Measurements from ENCODE around the gene ZNF835. TPM values are rescaled to one million over a fixed set of nuclear protein-coding genes. Genes with fewer than 3 reads are reported as not detected.

Gene ZNF835
- total RNA-seq, 2 donors from 2014 or later, result 0.13 to 0.42 TPM

- Mint-ChIP-seq H3K27ac (no peak overlapping the region), H3K4me3 (no peak overlapping the region), H3K36me3 (ENCODE audit: low read depth) (peaks cover 2% of the 10 kb centered on the region), H3K27me3 (ENCODE audit: insufficient read depth) (no peaks in the 10 kb centered on the region), H3K4me1 (no peaks in the 10 kb centered on the region), H3K9me3 (peaks cover 86% of the 10 kb centered on the region)
- Histone ChIP-seq H3K27ac (ENCODE audit: low read depth, low read length) (no peak overlapping the region), H3K9me3 (ENCODE audit: control insufficient read depth, low read length) (peaks cover 65% of the 10 kb centered on the region), H3K36me3 (ENCODE audit: control insufficient read depth, insufficient read depth, low read length) (no peaks in the 10 kb centered on the region), H3K9ac (ENCODE audit: extremely low read depth, low read length, poor library complexity, severe bottlenecking) (no peak overlapping the region), H3K4me3 (ENCODE audit: low read length) (no peak overlapping the region), H3K27me3 (ENCODE audit: control insufficient read depth, insufficient read depth, low read length, poor library complexity, severe bottlenecking) (no peaks in the 10 kb centered on the region), H3K4me1 (ENCODE audit: control insufficient read depth, insufficient read depth, low read length) (no peaks in the 10 kb centered on the region)
- 35 to 36% methylated on average over 1 of the region's 1 CpG for WGBS, 2 experiments (ENCODE audit: insufficient coverage in 1 of 2, insufficient read length in 1 of 2)
- no peak for DNase-seq
- no peak for TF ChIP-seq CTCF (conservative IDR thresholded peaks at IDR 0.05)
Observed at GRCh38 chr19:56633021-56633420, 38.5 kb downstream of the ZNF835 start.

- Mint-ChIP-seq H3K4me1 (no peaks in the 10 kb centered on the region), H3K9me3 (peaks cover 87% of the 10 kb centered on the region), H3K4me3 (no peak overlapping the region), H3K27me3 (ENCODE audit: insufficient read depth) (no peaks in the 10 kb centered on the region), H3K36me3 (ENCODE audit: low read depth) (peaks cover 54% of the 10 kb centered on the region), H3K27ac (no peak overlapping the region)
- 91 to 97% methylated on average over 4 to 8 of the region's 9 CpGs for WGBS, 2 experiments (ENCODE audit: insufficient coverage in 1 of 2, insufficient read length in 1 of 2)
- no peak for TF ChIP-seq CTCF (conservative IDR thresholded peaks at IDR 0.05)
- Histone ChIP-seq H3K9me3 (ENCODE audit: control insufficient read depth, low read length) (peaks cover 54% of the 10 kb centered on the region), H3K4me3 (ENCODE audit: low read length) (no peak overlapping the region), H3K36me3 (ENCODE audit: control insufficient read depth, insufficient read depth, low read length) (peaks cover 36% of the 10 kb centered on the region), H3K27ac (ENCODE audit: low read depth, low read length) (no peak overlapping the region), H3K9ac (ENCODE audit: extremely low read depth, low read length, poor library complexity, severe bottlenecking) (no peak overlapping the region), H3K27me3 (ENCODE audit: control insufficient read depth, insufficient read depth, low read length, poor library complexity, severe bottlenecking) (no peaks in the 10 kb centered on the region), H3K4me1 (ENCODE audit: control insufficient read depth, insufficient read depth, low read length) (no peaks in the 10 kb centered on the region)
- no peak for DNase-seq
Observed at GRCh38 chr19:56625708-56626107, 45.8 kb downstream of the ZNF835 start.

GRCh38 chr19:56623006-56623405 lies 48.6 kb downstream of the ZNF835 start:
- no peak for TF ChIP-seq CTCF (conservative IDR thresholded peaks at IDR 0.05)
- no peaks in the 10 kb centered on the region for H3K27me3 Mint-ChIP-seq (ENCODE audit: insufficient read depth)
- WGBS, 2 experiments (ENCODE audit: insufficient coverage in 1 of 2, insufficient read length in 1 of 2), result 90 to 92% methylated on average over 2 to 9 of the region's 9 CpGs
- no peak overlapping the region for H3K27ac Mint-ChIP-seq
- Histone ChIP-seq H3K4me1 (ENCODE audit: control insufficient read depth, insufficient read depth, low read length) (no peaks in the 10 kb centered on the region), H3K9ac (ENCODE audit: extremely low read depth, low read length, poor library complexity, severe bottlenecking) (no peak overlapping the region), H3K27ac (ENCODE audit: low read depth, low read length) (no peak overlapping the region), H3K9me3 (ENCODE audit: control insufficient read depth, low read length) (peaks cover 55% of the 10 kb centered on the region), H3K36me3 (ENCODE audit: control insufficient read depth, insufficient read depth, low read length) (peaks cover 40% of the 10 kb centered on the region), H3K27me3 (ENCODE audit: control insufficient read depth, insufficient read depth, low read length, poor library complexity, severe bottlenecking) (no peaks in the 10 kb centered on the region), H3K4me3 (ENCODE audit: low read length) (no peak overlapping the region)
- peaks cover 83% of the 10 kb centered on the region for H3K9me3 Mint-ChIP-seq
- peaks cover 73% of the 10 kb centered on the region for H3K36me3 Mint-ChIP-seq (ENCODE audit: low read depth)
- no peaks in the 10 kb centered on the region for H3K4me1 Mint-ChIP-seq
- DNase-seq, result no peak
- H3K4me3 Mint-ChIP-seq, result no peak overlapping the region
